Measurements from ENCODE around the gene GPC6. TPM values are rescaled to one million over a fixed set of nuclear protein-coding genes. Genes with fewer than 3 reads are reported as not detected.

GPC6 gene
- total and polyA plus RNA-seq, 5 donors from 2014 or later: not detected

GRCh38 chr13:93328943-93329342, 102.3 kb downstream of the GPC6 start:
- no peaks in the 10 kb centered on the region for H3K4me1 Mint-ChIP-seq
- Histone ChIP-seq H3K9me3 (ENCODE audit: control insufficient read depth in 2 of 2, low read length in 2 of 2) (no peaks in the 10 kb centered on the region), H3K4me1 (ENCODE audit: control insufficient read depth, insufficient read depth, low read length, poor library complexity, severe bottlenecking) (no peaks in the 10 kb centered on the region), H3K36me3 (ENCODE audit: control insufficient read depth, insufficient read depth, low read length) (no peaks in the 10 kb centered on the region), H3K4me3 (ENCODE audit: low read depth, low read length) (no peak overlapping the region), H3K27me3 (ENCODE audit: control insufficient read depth, insufficient read depth, low read length) (no peaks in the 10 kb centered on the region), H3K27ac (ENCODE audit: insufficient read depth, low read length, poor library complexity, severe bottlenecking) (no peak overlapping the region)
- H3K36me3 Mint-ChIP-seq: no peaks in the 10 kb centered on the region
- ATAC-seq (ENCODE audit: low read depth in 2 of 2) (no peak), DNase-seq (no peak)
- H3K9me3 Mint-ChIP-seq: peaks cover 0 to 6% (median 3%) of the 10 kb centered on the region in 7 donors
- no peak overlapping the region for H3K4me3 Mint-ChIP-seq
- no peak overlapping the region for H3K27ac Mint-ChIP-seq
- no peaks in the 10 kb centered on the region for H3K27me3 Mint-ChIP-seq

GRCh38 chr13:93336728-93337127, 110.1 kb downstream of the GPC6 start:
- Mint-ChIP-seq H3K4me1 (no peaks in the 10 kb centered on the region), H3K9me3 (peaks cover 0 to 6% (median 4%) of the 10 kb centered on the region in 7 donors), H3K27me3 (no peaks in the 10 kb centered on the region), H3K4me3 (no peak overlapping the region), H3K36me3 (no peaks in the 10 kb centered on the region), H3K27ac (no peak overlapping the region)
- Histone ChIP-seq H3K4me1 (ENCODE audit: control insufficient read depth, insufficient read depth, low read length, poor library complexity, severe bottlenecking) (no peaks in the 10 kb centered on the region), H3K4me3 (ENCODE audit: low read depth, low read length) (no peak overlapping the region), H3K27me3 (ENCODE audit: control insufficient read depth, insufficient read depth, low read length) (no peaks in the 10 kb centered on the region), H3K9me3 (ENCODE audit: control insufficient read depth in 2 of 2, low read length in 2 of 2) (no peaks in the 10 kb centered on the region), H3K36me3 (ENCODE audit: control insufficient read depth, insufficient read depth, low read length) (no peaks in the 10 kb centered on the region), H3K27ac (ENCODE audit: insufficient read depth, low read length, poor library complexity, severe bottlenecking) (no peak overlapping the region)
- no peak for DNase-seq
- ATAC-seq (ENCODE audit: low read depth in 2 of 2): no peak

GRCh38 chr13:93338030-93338429, 111.4 kb downstream of the GPC6 start:
- no peak for DNase-seq
- no peaks in the 10 kb centered on the region for H3K27me3 ChIP-seq (ENCODE audit: control insufficient read depth, insufficient read depth, low read length)
- peaks cover 0 to 11% (median 7%) of the 10 kb centered on the region in 7 donors for H3K9me3 Mint-ChIP-seq
- H3K27ac ChIP-seq (ENCODE audit: insufficient read depth, low read length, poor library complexity, severe bottlenecking): no peak overlapping the region
- no peak overlapping the region for H3K4me3 ChIP-seq (ENCODE audit: low read depth, low read length)
- no peaks in the 10 kb centered on the region for H3K36me3 ChIP-seq (ENCODE audit: control insufficient read depth, insufficient read depth, low read length)
- H3K4me3 Mint-ChIP-seq: no peak overlapping the region
- H3K27ac Mint-ChIP-seq: no peak overlapping the region
- H3K36me3 Mint-ChIP-seq: no peaks in the 10 kb centered on the region
- no peaks in the 10 kb centered on the region for H3K4me1 ChIP-seq (ENCODE audit: control insufficient read depth, insufficient read depth, low read length, poor library complexity, severe bottlenecking)
- H3K4me1 Mint-ChIP-seq: no peaks in the 10 kb centered on the region
- H3K9me3 ChIP-seq (ENCODE audit: control insufficient read depth in 2 of 2, low read length in 2 of 2): no peaks in the 10 kb centered on the region
- no peaks in the 10 kb centered on the region for H3K27me3 Mint-ChIP-seq
- no peak for ATAC-seq (ENCODE audit: low read depth in 2 of 2)

GRCh38 chr13:93338906-93339305, 112.3 kb downstream of the GPC6 start:
- no peaks in the 10 kb centered on the region for H3K36me3 ChIP-seq (ENCODE audit: control insufficient read depth, insufficient read depth, low read length)
- H3K36me3 Mint-ChIP-seq: no peaks in the 10 kb centered on the region
- DNase-seq (no peak), ATAC-seq (ENCODE audit: low read depth in 2 of 2) (no peak)
- no peak overlapping the region for H3K27ac Mint-ChIP-seq
- no peak overlapping the region for H3K4me3 ChIP-seq (ENCODE audit: low read depth, low read length)
- no peaks in the 10 kb centered on the region for H3K9me3 ChIP-seq (ENCODE audit: control insufficient read depth in 2 of 2, low read length in 2 of 2)
- H3K27me3 Mint-ChIP-seq: no peaks in the 10 kb centered on the region
- no peak overlapping the region for H3K27ac ChIP-seq (ENCODE audit: insufficient read depth, low read length, poor library complexity, severe bottlenecking)
- no peaks in the 10 kb centered on the region for H3K27me3 ChIP-seq (ENCODE audit: control insufficient read depth, insufficient read depth, low read length)
- H3K4me3 Mint-ChIP-seq: no peak overlapping the region
- no peaks in the 10 kb centered on the region for H3K4me1 Mint-ChIP-seq
- H3K9me3 Mint-ChIP-seq: peaks cover 0 to 17% (median 5%) of the 10 kb centered on the region in 7 donors
- H3K4me1 ChIP-seq (ENCODE audit: control insufficient read depth, insufficient read depth, low read length, poor library complexity, severe bottlenecking): no peaks in the 10 kb centered on the region

- DNase-seq (no peak), ATAC-seq (ENCODE audit: low read depth in 2 of 2) (no peak)
- Histone ChIP-seq H3K9me3 (ENCODE audit: control insufficient read depth in 2 of 2, low read length in 2 of 2) (no peaks in the 10 kb centered on the region), H3K4me1 (ENCODE audit: control insufficient read depth, insufficient read depth, low read length, poor library complexity, severe bottlenecking) (no peaks in the 10 kb centered on the region), H3K4me3 (ENCODE audit: low read depth, low read length) (no peak overlapping the region), H3K36me3 (ENCODE audit: control insufficient read depth, insufficient read depth, low read length) (no peaks in the 10 kb centered on the region), H3K27ac (ENCODE audit: insufficient read depth, low read length, poor library complexity, severe bottlenecking) (no peak overlapping the region), H3K27me3 (ENCODE audit: control insufficient read depth, insufficient read depth, low read length) (no peaks in the 10 kb centered on the region)
- Mint-ChIP-seq H3K9me3 (peaks cover 0 to 17% (median 5%) of the 10 kb centered on the region in 7 donors), H3K4me3 (no peak overlapping the region), H3K36me3 (no peaks in the 10 kb centered on the region), H3K27ac (no peak overlapping the region), H3K4me1 (no peaks in the 10 kb centered on the region), H3K27me3 (no peaks in the 10 kb centered on the region)
Measured at GRCh38 chr13:93339550-93339949, 112.9 kb downstream of the GPC6 start.

- Mint-ChIP-seq H3K4me3 (no peak overlapping the region), H3K27ac (no peak overlapping the region), H3K27me3 (no peaks in the 10 kb centered on the region), H3K36me3 (no peaks in the 10 kb centered on the region), H3K4me1 (no peaks in the 10 kb centered on the region), H3K9me3 (peaks cover 0 to 17% (median 5%) of the 10 kb centered on the region in 7 donors)
- Histone ChIP-seq H3K36me3 (ENCODE audit: control insufficient read depth, insufficient read depth, low read length) (no peaks in the 10 kb centered on the region), H3K9me3 (ENCODE audit: control insufficient read depth in 2 of 2, low read length in 2 of 2) (no peaks in the 10 kb centered on the region), H3K4me1 (ENCODE audit: control insufficient read depth, insufficient read depth, low read length, poor library complexity, severe bottlenecking) (no peaks in the 10 kb centered on the region), H3K27ac (ENCODE audit: insufficient read depth, low read length, poor library complexity, severe bottlenecking) (no peak overlapping the region), H3K27me3 (ENCODE audit: control insufficient read depth, insufficient read depth, low read length) (no peaks in the 10 kb centered on the region), H3K4me3 (ENCODE audit: low read depth, low read length) (no peak overlapping the region)
- ATAC-seq (ENCODE audit: low read depth in 2 of 2): no peak
- no peak for DNase-seq
Measured at GRCh38 chr13:93341517-93341916, 114.9 kb downstream of the GPC6 start.

GRCh38 chr13:93343097-93343496, 116.5 kb downstream of the GPC6 start:
- H3K4me1 Mint-ChIP-seq: no peaks in the 10 kb centered on the region

GRCh38 chr13:93344048-93344705, 117.6 kb downstream of the GPC6 start:
- H3K4me1 Mint-ChIP-seq: no peaks in the 10 kb centered on the region
- no peaks in the 10 kb centered on the region for H3K36me3 Mint-ChIP-seq
- no peak overlapping the region for H3K27ac Mint-ChIP-seq
- DNase-seq (no peak), ATAC-seq (ENCODE audit: low read depth in 2 of 2) (no peak)
- Histone ChIP-seq H3K9me3 (ENCODE audit: control insufficient read depth in 2 of 2, low read length in 2 of 2) (no peaks in the 10 kb centered on the region), H3K36me3 (ENCODE audit: control insufficient read depth, insufficient read depth, low read length) (no peaks in the 10 kb centered on the region), H3K27me3 (ENCODE audit: control insufficient read depth, insufficient read depth, low read length) (no peaks in the 10 kb centered on the region), H3K4me1 (ENCODE audit: control insufficient read depth, insufficient read depth, low read length, poor library complexity, severe bottlenecking) (no peaks in the 10 kb centered on the region), H3K27ac (ENCODE audit: insufficient read depth, low read length, poor library complexity, severe bottlenecking) (no peak overlapping the region), H3K4me3 (ENCODE audit: low read depth, low read length) (no peak overlapping the region)
- H3K27me3 Mint-ChIP-seq: no peaks in the 10 kb centered on the region
- peaks cover 0 to 17% (median 5%) of the 10 kb centered on the region in 7 donors for H3K9me3 Mint-ChIP-seq
- H3K4me3 Mint-ChIP-seq: no peak overlapping the region

More at GRCh38 chr13:93343097-93343496, 116.5 kb downstream of the GPC6 start:
- no peaks in the 10 kb centered on the region for H3K27me3 ChIP-seq (ENCODE audit: control insufficient read depth, insufficient read depth, low read length)
- no peak for ATAC-seq (ENCODE audit: low read depth in 2 of 2)
- no peaks in the 10 kb centered on the region for H3K4me1 ChIP-seq (ENCODE audit: control insufficient read depth, insufficient read depth, low read length, poor library complexity, severe bottlenecking)
- H3K4me3 ChIP-seq (ENCODE audit: low read depth, low read length): no peak overlapping the region
- H3K36me3 ChIP-seq (ENCODE audit: control insufficient read depth, insufficient read depth, low read length): no peaks in the 10 kb centered on the region
- Mint-ChIP-seq H3K4me3 (no peak overlapping the region), H3K27me3 (no peaks in the 10 kb centered on the region), H3K36me3 (no peaks in the 10 kb centered on the region), H3K27ac (no peak overlapping the region), H3K9me3 (peaks cover 0 to 17% (median 5%) of the 10 kb centered on the region in 7 donors)
- no peaks in the 10 kb centered on the region for H3K9me3 ChIP-seq (ENCODE audit: control insufficient read depth in 2 of 2, low read length in 2 of 2)
- no peak overlapping the region for H3K27ac ChIP-seq (ENCODE audit: insufficient read depth, low read length, poor library complexity, severe bottlenecking)
- DNase-seq: no peak

All from CD4-positive, CD25-positive, alpha-beta regulatory T cell (primary cell).